Measurements from ENCODE around the gene CLCN5.

The CLCN5 gene

DNA sequence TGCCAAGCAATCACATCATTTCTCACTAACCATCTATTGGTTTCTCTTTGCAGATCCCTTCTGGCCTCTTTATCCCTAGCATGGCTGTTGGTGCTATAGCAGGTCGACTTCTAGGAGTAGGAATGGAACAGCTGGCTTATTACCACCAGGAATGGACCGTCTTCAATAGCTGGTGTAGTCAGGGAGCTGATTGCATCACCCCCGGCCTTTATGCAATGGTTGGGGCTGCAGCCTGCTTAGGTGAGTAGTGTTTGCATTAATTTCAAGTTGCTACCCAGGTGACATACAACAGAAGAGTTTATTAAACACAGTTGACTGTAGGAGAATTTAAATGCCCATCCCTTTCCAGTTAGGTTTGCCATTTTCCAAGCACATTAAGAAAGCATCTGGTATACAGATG lies 166.2 kb downstream of the CLCN5 start:
- no peak for DNase-seq

DNA sequence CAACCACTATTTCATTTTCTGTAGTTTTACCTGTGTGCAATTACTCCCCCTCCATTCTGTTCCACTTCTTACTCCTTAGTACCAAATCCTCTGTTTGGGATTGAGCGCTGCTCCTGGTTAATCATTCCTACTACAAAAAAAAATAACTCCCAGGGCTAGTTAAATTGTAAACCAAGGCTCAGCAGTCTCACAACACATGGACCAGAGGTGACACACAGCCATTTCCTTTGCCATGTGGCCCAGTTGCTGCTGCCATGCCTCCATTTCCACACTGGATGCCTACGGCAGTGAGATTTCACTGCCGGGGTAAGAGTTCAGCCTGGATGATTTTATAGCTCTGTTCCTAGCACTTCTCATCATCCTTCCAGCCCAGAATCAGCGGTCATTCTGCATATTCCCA lies 171.2 kb downstream of the CLCN5 start:
- no peak for DNase-seq

DNA sequence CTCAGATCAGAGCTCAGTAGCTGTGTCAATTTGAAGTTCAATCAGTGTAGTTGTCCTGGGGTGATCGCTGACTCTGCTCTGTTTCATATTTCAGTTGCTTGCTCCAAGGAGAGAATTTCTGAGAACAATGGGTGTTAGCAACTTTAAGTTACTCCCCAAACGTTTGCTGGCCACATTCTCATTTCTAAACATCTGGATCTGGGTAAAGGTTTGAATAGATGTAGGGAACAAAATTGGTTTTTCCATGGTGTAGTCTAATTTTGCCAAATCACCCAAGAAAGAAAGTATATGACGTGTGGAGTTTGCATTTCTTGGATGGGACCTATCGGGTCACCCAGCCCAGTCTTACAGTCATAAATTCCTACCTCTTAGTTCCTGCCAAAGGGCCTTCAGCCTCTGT lies 174.7 kb downstream of the CLCN5 start:
- no peak for DNase-seq

DNA sequence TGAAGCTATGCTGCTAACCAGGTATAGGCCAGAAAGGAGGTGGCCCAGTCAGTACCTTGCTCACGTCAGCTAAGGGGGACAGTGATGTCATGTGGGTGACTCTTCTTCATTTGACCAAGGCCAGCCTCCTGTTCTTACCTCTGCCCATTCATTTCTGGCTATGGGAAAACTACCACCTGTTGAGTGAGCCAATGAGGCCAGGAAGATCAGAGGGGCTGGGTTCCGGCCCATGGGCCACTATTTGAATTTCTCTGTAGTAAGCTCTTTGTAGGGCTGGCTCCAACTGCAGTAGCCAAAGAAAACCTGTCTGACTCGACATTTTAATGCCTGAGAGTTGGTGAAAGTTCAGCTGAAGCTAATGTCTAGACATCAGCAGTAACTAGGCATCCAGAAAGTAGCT lies 175.8 kb downstream of the CLCN5 start:
- DNase-seq = no peak

DNA sequence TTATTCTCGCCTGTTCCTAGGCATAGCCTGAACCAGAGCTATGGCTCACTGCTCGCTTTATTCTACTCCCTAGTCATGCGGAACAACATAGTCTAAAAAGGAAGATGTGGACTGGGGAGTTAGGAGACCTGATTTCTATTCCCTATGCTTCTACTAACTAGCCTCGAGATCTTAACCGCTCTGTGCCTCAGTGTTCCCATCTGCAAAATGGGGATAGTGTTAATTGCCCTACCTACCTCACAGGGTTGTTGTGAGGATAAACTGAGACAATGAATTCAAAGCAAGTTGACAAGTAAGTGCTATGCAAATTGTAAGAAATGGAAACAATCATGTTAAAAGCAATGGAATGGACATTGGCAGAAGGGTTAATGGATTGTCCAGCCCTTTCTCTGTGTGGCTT lies 176.4 kb downstream of the CLCN5 start:
- no peak for DNase-seq

DNA sequence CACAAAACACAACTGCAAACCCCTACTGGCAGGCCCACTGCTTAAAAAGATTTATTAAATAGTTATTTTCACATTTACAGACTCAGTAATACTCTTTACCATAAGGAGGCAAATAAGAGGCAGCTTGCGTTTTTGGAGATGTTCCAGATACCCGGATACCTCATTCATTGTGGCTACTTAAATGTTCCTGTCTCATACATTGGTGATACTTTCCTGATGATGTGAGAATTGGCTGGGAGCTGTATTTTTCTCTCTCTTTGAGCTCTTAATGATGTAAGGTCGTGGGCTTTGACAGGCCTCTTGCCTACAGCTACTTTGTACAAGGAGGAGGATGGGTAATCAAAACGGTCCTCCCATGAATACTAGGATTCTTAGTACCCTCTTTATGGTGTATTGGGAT lies 176.9 kb downstream of the CLCN5 start:
- no peak for DNase-seq

DNA sequence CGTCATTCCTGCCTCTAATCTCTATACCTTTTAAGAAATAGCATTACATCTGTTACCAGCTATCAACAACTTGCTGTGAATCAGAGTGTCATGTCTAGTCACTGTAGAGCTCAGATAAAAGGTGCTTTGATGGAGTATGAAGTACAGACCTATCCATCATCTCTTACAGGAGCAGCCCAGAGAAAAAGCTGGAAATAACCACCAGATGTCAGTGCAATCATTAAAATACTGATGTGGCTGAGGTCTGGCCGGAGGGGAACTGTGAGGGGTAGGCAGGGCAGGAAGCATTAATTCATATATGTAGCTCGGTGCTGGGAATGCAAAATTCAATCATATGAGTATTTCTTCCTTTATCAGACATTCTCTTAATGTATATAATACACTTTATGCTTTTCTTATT lies 177.8 kb downstream of the CLCN5 start:
- DNase-seq = peak in 2 of 14 donors; percentile 1

DNA sequence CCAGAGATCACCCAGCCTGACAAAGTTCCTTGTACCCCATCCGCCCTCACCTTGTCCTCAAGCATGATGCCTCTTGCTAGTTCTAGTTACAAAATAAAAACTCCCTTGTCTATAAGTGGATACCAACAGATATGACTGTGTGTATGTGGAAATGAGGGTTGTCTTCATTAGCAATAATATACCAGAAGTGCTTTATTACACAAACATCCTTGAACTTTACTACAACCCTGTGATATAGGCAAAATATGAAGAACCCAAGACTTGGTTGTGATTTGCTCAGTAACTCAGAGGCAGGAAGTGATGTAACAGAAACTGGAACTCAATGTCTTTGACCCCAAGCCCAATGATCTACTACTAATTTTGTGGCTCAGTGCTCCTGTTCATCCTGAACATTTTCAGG lies 180.8 kb downstream of the CLCN5 start:
- no peak for DNase-seq

DNA sequence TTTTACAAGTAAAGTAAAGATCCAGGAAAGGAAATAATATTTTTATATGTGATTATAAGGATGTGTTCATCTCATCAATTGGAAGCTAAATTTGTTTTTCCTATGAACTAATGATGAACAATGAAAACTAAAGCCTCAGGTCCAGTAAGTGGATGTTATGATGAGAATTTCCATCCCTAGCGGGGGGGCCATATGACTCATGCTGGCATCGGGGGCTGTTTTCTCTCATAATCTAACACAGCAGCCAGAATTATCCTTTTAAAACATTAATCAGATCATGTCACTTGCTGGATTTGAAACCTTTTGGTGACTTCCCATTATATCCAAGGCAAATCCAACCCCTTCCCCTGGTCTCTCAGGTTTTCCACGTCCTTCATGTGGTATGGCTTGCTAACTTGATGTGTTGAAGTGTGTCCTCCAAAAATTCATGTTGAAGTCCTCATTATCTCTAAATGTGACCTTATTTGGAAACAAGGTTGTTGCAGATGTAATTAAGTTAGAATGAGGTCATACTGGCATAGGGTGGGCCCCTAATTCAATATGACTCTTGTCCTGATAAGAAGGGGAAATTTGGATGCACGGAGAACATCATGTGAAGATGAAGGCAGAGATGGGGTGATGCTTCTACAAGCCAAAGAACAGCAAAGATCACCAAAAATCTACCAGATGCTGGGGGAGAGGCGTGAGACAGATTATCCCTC lies 181.6 kb downstream of the CLCN5 start:
- DNase-seq = no peak

DNA sequence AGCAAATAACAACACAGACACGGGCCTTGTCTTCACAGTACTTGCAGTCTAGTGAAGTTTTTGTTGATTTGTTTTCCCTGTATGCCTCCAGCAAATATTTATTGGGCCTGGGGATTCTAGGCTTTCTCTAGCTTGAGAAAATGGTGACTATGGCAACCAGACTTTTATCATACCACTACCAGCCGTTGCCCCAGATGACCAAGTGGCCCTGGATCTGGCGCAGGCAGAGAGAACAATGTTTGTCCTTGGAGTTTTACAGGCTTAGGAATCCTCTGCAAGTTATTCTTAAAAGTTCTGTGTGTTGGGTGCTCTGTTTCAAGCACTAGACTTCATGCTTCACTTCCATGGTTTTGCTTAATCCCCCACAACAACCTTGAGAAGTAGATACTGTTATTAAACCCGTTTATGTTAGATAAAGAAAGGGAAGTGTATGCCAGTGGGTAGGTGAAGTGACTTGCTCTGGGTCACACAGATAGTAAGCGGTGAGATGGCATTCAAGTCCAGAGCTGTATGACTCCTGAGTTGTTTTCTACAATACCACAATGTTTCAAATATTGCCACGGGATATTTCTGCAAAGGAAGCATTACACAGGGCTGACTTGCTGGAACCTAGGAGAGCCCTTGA lies 183.8 kb downstream of the CLCN5 start:
- DNase-seq = no peak

DNA sequence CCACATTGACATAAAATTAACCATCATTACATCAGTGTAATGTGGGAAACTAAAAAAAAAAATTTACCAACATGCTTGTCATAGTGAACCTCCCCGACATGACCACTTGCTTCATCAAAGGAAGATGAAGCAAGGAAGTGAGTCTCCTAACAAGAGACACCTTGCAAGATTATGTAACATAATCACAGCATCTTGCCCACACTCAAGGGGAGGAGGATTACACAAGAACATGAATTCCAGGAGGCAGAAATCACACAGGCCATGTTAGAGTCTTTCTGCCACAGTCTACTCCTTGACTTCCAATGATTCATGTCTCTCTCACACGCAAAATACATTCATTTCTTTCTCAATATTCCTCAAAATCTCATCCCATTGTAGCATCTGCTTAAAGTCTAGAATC lies 185.1 kb downstream of the CLCN5 start:
- DNase-seq = no peak

DNA sequence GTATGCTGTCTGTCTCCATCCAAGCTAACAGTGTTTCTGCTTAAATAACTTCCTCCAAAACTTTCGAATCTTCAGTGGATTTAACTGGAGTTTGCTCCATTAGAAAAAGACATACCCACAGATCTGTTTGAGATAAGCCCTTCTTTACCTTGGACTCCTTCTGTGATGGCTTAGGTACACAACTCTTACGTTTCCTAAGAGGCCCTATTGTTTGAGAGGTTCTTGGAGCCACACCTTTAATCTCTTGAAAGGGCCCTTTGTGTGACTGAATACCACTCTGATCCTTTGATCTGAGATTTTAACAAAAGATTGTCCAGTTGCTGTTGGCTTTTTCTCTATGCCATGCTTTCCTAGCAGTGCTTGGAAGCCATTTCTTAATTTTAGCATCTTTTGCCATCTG lies 185.9 kb downstream of the CLCN5 start:
- no peak for DNase-seq

DNA sequence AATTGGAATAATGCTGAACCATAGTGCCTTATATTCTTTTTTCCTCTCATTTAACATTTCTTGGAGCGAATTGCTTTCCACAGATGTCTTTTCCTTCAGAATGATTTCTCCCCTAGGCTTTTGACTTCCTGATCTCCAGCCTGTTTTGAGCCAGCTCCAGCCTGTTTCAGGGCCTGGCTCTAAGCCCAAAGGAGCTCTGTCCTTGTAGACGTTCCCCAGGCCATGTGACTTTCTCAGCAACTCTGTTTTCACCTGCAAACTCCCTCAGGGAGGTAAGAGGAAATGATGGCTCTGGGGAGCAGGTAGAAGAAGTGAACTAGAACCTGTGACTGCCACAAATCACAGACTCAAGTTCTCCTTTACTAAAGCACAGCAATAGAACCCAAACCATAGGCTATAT lies 189.3 kb downstream of the CLCN5 start:
- DNase-seq = no peak

DNA sequence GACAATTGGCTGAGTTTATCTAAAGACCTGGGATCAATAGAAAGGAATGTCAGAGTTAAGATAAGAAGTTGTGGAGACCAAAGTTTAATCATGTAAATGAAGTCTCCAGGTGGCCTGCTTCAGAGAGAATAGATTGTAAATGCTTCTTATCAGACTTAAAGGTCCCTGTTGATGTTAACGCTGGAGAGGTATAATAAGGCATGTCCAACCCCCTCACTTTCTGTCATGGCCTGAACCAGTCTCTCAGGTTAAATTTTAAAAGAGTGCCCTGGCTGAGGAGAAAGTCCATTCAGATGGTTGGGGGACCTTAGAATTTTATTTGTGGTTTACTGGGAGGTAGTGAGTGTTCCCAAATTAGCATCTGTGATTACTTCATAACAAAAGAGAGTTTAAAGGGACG lies 191.7 kb downstream of the CLCN5 start:
- DNase-seq = no peak

DNA sequence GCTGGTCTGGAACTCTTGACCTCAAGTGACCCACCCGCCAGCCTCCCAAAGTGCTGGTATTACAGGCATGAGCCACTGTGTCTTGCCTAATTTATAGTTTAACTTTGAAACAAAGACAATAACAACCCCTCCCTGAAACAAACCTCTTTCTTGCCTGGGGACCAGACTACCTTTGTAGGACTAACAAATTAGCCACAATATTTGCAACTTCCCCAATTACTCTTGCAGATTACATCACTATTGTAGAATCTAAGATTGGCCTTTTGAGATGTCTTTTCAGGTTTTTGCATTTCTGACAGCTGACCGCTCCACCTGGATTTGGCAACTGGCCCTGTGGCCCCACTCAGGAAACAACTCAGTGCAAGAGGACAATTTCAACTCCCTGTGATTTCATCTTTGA lies 193.6 kb downstream of the CLCN5 start:
- no peak for DNase-seq

DNA sequence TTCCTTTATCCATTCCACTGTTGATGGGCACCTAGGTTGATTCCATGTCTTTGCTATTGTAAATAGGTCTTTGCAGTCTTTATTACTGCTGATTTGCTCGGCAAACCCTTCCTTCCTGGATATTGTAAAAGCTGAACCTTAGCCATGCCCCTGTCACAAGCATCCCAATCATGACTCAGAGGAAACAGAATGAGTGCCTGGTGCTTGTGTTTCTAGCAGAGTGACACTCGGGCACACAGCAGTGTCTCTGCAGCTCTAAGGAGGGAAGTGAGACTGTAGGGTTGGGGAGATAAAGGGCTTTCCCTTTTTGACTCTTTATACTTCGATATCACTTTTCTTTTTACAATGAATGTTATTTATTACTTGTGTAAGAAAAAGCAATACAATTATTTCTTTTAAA lies 195.1 kb downstream of the CLCN5 start:
- peak in 1 of 14 donors; percentile 0 for DNase-seq

DNA sequence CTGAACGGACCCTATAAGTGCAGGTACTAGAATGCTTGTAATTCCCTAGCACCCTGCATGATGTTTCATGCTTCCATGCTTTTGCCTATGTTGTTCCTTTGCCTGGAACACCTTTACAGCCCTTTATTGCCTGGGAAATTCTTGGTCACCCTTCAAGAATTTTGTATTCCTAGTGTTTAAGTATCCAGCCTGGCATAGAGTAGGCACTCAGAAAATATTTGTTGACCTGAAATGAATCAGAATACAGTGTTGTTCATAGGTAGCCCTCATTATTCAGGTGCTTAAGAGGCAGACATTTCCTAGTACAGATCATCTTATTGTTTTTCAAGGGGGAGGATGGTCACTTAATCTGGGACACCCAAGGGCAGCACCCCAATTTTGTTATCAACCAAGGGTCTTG lies 203.1 kb downstream of the CLCN5 start:
- DNase-seq = no peak

DNA sequence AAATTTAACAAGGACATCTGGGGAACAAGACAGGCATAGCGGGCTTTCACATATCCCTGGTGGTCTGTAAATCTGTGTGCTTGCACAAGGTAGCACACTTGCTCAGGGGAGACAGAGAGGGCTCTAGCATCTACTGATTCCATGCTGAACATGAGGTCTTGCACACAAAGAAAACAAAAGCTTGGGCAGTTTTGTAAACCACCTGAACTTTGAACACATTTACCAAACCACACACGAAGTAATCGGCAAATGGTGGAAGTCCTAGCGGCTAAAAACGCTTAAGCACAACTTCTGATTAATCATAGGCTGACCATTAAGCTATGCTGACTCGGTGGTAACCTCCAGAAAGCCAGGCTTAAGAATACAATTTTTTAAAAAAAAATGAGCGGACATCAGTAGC lies 225.6 kb downstream of the CLCN5 start:
- DNase-seq = no peak
